ENCODE data around the gene CCDC120. TPM values are rescaled to one million over a fixed set of nuclear protein-coding genes. Genes with fewer than 3 reads are reported as not detected.

CCDC120 gene
- polyA plus RNA-seq, 1 of the 3 experiments (the other 2 are of a cell fraction): 2.1 TPM

DNA sequence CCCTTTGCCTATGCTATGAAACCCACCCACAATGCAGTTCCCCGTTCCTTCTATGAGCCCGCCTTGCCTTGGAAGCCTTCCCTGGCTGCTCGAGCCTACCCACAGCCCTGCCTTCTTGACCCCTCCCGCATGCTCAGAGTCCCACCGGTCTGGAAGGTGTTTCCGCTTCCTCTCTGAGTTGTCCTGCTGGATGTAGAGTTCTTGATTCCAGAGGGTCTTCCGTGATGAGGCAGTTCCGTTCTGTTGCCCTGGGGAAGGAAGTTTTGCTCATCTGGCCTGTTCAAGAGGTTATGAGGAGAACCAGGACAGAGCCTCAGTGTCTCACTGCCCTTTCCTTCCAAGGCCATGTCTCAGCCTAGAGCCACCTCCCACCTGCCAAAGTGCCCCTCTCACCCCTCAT is 57.3 kb downstream of the CCDC120 start:
- no peaks in the 10 kb centered on the region for H3K79me2 ChIP-seq (ENCODE audit: insufficient read depth)
- no peaks in the 10 kb centered on the region for H3K9me3 ChIP-seq
- H3K4me3 ChIP-seq (ENCODE audit: low read depth in 2 of 2, low read length in 1 of 2): no peak overlapping the region
- ChIA-PET POLR2A (no interaction called here), CTCF (no interaction called here)
- no peaks in the 10 kb centered on the region for H3K27me3 ChIP-seq (ENCODE audit: insufficient read depth)
- H3K4me1 ChIP-seq (ENCODE audit: control insufficient read depth in 1 of 2, insufficient read depth in 2 of 2, low read depth in 1 of 2, low read length in 1 of 2): no peaks in the 10 kb centered on the region
- H3K9me2 ChIP-seq: no peaks in the 10 kb centered on the region
- WGBS (ENCODE audit: low lambda C conversion rate): 98% methylated on average over 8 of the region's 8 CpGs
- H4K20me1 ChIP-seq (ENCODE audit: insufficient read depth): no peaks in the 10 kb centered on the region
- TF ChIP-seq, protein P1, sequence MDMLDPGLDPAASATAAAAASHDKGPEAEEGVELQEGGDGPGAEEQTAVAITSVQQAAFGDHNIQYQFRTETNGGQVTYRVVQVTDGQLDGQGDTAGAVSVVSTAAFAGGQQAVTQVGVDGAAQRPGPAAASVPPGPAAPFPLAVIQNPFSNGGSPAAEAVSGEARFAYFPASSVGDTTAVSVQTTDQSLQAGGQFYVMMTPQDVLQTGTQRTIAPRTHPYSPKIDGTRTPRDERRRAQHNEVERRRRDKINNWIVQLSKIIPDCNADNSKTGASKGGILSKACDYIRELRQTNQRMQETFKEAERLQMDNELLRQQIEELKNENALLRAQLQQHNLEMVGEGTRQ (IDR thresholded peaks at IDR 0.05; ENCODE audit: borderline replicate concordance, low read depth, low read length): no peak
- DNase-seq: no peak
- H3K9ac ChIP-seq: no peak overlapping the region
- H2AFZ ChIP-seq (ENCODE audit: low read depth): no peak overlapping the region
- no peak overlapping the region for H3K27ac ChIP-seq (ENCODE audit: low read depth in 2 of 2, low read length in 1 of 2)
- H3F3A ChIP-seq (replicated peaks; ENCODE audit: insufficient read depth): no peaks in the 10 kb centered on the region
- H3K36me3 ChIP-seq (replicated peaks in 1 of 2; ENCODE audit: control insufficient read depth in 1 of 2, insufficient read depth in 2 of 2, low read length in 1 of 2): peaks cover 16 to 33% of the 10 kb centered on the region in 2 experiments
- no peak overlapping the region for H3K4me2 ChIP-seq

DNA sequence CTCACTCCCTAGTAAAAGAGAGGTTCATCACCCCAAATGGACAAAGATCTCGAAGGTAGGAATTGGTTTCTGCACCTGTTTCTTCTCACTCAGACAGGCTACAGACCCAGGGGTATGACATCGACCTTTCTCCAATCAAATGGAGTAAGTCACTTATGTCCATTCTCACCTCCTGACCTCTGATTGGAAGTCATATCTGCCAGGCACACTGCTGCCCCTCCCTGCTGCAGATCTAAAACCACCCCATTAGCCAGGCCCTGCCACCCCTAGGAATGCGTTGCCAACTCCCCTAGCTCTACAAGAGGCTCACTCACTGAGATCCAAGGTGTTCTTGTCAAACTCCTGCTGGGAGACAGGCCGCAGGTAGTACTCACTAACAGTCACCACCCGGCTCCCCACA is 57.9 kb downstream of the CCDC120 start:
- Histone ChIP-seq H3K27me3 (ENCODE audit: insufficient read depth) (no peaks in the 10 kb centered on the region), H3K9me3 (no peaks in the 10 kb centered on the region), H3F3A (replicated peaks; ENCODE audit: insufficient read depth) (no peaks in the 10 kb centered on the region), H2AFZ (ENCODE audit: low read depth) (no peak overlapping the region), H3K4me2 (no peak overlapping the region), H3K27ac (ENCODE audit: low read depth in 2 of 2, low read length in 1 of 2) (no peak overlapping the region), H3K79me2 (ENCODE audit: insufficient read depth) (peaks cover 4% of the 10 kb centered on the region; the same call in 1 of the 2 replicates), H3K36me3 (replicated peaks in 1 of 2; ENCODE audit: control insufficient read depth in 1 of 2, insufficient read depth in 2 of 2, low read length in 1 of 2) (peaks cover 21 to 33% of the 10 kb centered on the region in 2 experiments), H3K9me2 (no peaks in the 10 kb centered on the region), H3K4me1 (ENCODE audit: control insufficient read depth in 1 of 2, insufficient read depth in 2 of 2, low read depth in 1 of 2, low read length in 1 of 2) (no peaks in the 10 kb centered on the region), H4K20me1 (ENCODE audit: insufficient read depth) (no peaks in the 10 kb centered on the region), H3K9ac (no peak overlapping the region), H3K4me3 (ENCODE audit: low read depth in 2 of 2, low read length in 1 of 2) (no peak overlapping the region)
- no peak for DNase-seq
- TF ChIP-seq TEAD4 (IDR thresholded peaks at IDR 0.05; ENCODE audit: borderline replicate concordance, insufficient read depth) (no peak), ELF1 (IDR thresholded peaks at IDR 0.05) (no peak), SIN3A (IDR thresholded peaks at IDR 0.05; ENCODE audit: borderline replicate concordance, low read depth, low read length) (no peak), SMC3 (IDR thresholded peaks at IDR 0.05; ENCODE audit: low read depth, low read length) (no peak), RAD21 (IDR thresholded peaks at IDR 0.05; ENCODE audit: low read length) (no peak), GATA2 (CRISPR knock-in tag; IDR thresholded peaks at IDR 0.05) (no peak), MXI1 (IDR thresholded peaks at IDR 0.05; ENCODE audit: low read depth, low read length) (no peak), RXRA (IDR thresholded peaks at IDR 0.05; ENCODE audit: borderline replicate concordance, low read depth) (no peak), RFX5 (IDR thresholded peaks at IDR 0.05; ENCODE audit: low read length) (no peak), TAF1 (IDR thresholded peaks at IDR 0.05; ENCODE audit: borderline replicate concordance, low read depth, low read length) (no peak), YY1 (IDR thresholded peaks at IDR 0.05; ENCODE audit: low read depth) (no peak)
- TF ChIP-seq, protein P2, sequence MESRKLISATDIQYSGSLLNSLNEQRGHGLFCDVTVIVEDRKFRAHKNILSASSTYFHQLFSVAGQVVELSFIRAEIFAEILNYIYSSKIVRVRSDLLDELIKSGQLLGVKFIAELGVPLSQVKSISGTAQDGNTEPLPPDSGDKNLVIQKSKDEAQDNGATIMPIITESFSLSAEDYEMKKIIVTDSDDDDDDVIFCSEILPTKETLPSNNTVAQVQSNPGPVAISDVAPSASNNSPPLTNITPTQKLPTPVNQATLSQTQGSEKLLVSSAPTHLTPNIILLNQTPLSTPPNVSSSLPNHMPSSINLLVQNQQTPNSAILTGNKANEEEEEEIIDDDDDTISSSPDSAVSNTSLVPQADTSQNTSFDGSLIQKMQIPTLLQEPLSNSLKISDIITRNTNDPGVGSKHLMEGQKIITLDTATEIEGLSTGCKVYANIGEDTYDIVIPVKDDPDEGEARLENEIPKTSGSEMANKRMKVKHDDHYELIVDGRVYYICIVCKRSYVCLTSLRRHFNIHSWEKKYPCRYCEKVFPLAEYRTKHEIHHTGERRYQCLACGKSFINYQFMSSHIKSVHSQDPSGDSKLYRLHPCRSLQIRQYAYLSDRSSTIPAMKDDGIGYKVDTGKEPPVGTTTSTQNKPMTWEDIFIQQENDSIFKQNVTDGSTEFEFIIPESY (IDR thresholded peaks at IDR 0.05; ENCODE audit: borderline replicate concordance, low read depth): no peak
- TF ChIP-seq, protein P1 (IDR thresholded peaks at IDR 0.05; ENCODE audit: borderline replicate concordance, low read depth, low read length): no peak
- ChIA-PET POLR2A (no interaction called here), CTCF (no interaction called here)
- 94% methylated on average over 4 of the region's 5 CpGs for WGBS (ENCODE audit: low lambda C conversion rate)

Data from SK-N-SH (cell line).